Peyer's patch (tissue), 4 donors: ENCODE data around the gene MS4A7.

Source experiments
- CTCF ChIP-seq, 6 experiments: fragments of 450-650 bp in 4 of 6; fragments of 200-600 bp in 2 of 6; sonication (generic) in 1 of 6; IDR thresholded peaks; one replicate each; pipeline ENCODE4 v1.5.1; 2017 to 2019; ENCODE audit warnings: antibody characterized with exemption in 6 of 6, mild to moderate bottlenecking in 3 of 6, moderate library complexity in 1 of 6
- POLR2A ChIP-seq, 2 donors: fragments of 450-650 bp; IDR thresholded peaks; one replicate each; pipeline ENCODE4 v1.5.1; 2017; ENCODE audit warnings: antibody characterized with exemption in 2 of 2, mild to moderate bottlenecking in 2 of 2, moderate library complexity in 2 of 2

- no peak for TF ChIP-seq CTCF (IDR thresholded peaks at IDR 0.05)
- TF ChIP-seq POLR2A (IDR thresholded peaks at IDR 0.05): no peak
Measured at GRCh38 chr11:60357771-60358170, 20.6 kb upstream of the MS4A7 start.
